ENCODE data around the gene GBP3. TPM values are rescaled to one million over a fixed set of nuclear protein-coding genes. Genes with fewer than 3 reads are reported as not detected.
"Not testable (repeated sequence)": the region's sequence is repeated elsewhere in the genome, so short reads cannot be mapped to it uniquely, and the experiment has no call there.

The GBP3 gene
- total RNA-seq, 1 experiment from 2014 or later, result 6.3 TPM

DNA sequence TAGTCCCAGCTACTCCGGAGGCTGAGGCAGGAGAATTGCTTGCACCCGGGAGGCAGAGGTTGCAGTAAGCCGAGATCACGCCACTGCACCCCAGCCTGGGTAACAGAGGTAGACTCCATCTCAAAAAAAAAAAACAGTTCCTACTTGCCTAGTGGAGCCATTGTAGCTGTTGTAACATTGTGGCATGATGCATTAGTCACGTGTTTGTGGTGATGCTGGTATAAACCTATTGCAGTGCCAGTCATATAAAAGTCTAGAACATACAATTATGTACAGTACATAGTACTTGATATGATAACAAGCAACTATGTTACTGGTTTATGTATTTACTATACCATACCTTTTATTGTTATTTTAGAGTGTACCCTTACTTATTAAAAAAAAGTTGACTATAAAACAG, 46.4 kb downstream of the GBP3 start:
- H3K4me1 ChIP-seq (ENCODE audit: insufficient read depth, low read length, poor library complexity, severe bottlenecking), result no peaks in the 10 kb centered on the region
- no peak overlapping the region for H3K27ac ChIP-seq (ENCODE audit: low read depth, low read length, poor library complexity, severe bottlenecking)
- POLR2A ChIA-PET (ENCODE audit: low non-redundant PET), result no interaction called here
- no TSS peak for BruUV-seq (replicated peaks)
- H3K9me3 ChIP-seq (ENCODE audit: low read depth, low read length, poor library complexity, severe bottlenecking), result no peaks in the 10 kb centered on the region
- TF ChIP-seq CTCF (conservative IDR thresholded peaks at IDR 0.05; ENCODE audit: low read depth, low read length), result no peak
- no peak for TF ChIP-seq EZH2 (IDR thresholded peaks at IDR 0.05; ENCODE audit: borderline replicate concordance, low read depth, low read length, poor library complexity, severe bottlenecking)
- no peaks in the 10 kb centered on the region for H3K36me3 ChIP-seq (ENCODE audit: insufficient read depth, low read length, poor library complexity, severe bottlenecking)
- CTCF ChIA-PET, result no interaction called here
- no peaks in the 10 kb centered on the region for H3K27me3 ChIP-seq (replicated peaks; ENCODE audit: insufficient read depth, low read depth, low read length, poor library complexity)
- intact Hi-C loops (cut with micrococcal nuclease; ENCODE audit: unreplicated experiment), result no loop called here
- no peak for DNase-seq (ENCODE audit: low spot score)
- H3K4me3 ChIP-seq (ENCODE audit: low read depth, low read length, poor library complexity, severe bottlenecking), result no peak overlapping the region

- H3K27me3 ChIP-seq (replicated peaks; ENCODE audit: insufficient read depth, low read depth, low read length, poor library complexity); POLR2A ChIA-PET (ENCODE audit: low non-redundant PET); H3K4me3 ChIP-seq (ENCODE audit: low read depth, low read length, poor library complexity, severe bottlenecking); H3K4me1 ChIP-seq (ENCODE audit: insufficient read depth, low read length, poor library complexity, severe bottlenecking); H3K9me3 ChIP-seq (ENCODE audit: low read depth, low read length, poor library complexity, severe bottlenecking); BruUV-seq (replicated peaks); H3K27ac ChIP-seq (ENCODE audit: low read depth, low read length, poor library complexity, severe bottlenecking); CTCF ChIA-PET; H3K36me3 ChIP-seq (ENCODE audit: insufficient read depth, low read length, poor library complexity, severe bottlenecking); intact Hi-C loops (cut with micrococcal nuclease; ENCODE audit: unreplicated experiment); DNase-seq (ENCODE audit: low spot score): not testable (repeated sequence)
Measured at GRCh38 chr1:88974616-88975172, 48.0 kb downstream of the GBP3 start.

DNA sequence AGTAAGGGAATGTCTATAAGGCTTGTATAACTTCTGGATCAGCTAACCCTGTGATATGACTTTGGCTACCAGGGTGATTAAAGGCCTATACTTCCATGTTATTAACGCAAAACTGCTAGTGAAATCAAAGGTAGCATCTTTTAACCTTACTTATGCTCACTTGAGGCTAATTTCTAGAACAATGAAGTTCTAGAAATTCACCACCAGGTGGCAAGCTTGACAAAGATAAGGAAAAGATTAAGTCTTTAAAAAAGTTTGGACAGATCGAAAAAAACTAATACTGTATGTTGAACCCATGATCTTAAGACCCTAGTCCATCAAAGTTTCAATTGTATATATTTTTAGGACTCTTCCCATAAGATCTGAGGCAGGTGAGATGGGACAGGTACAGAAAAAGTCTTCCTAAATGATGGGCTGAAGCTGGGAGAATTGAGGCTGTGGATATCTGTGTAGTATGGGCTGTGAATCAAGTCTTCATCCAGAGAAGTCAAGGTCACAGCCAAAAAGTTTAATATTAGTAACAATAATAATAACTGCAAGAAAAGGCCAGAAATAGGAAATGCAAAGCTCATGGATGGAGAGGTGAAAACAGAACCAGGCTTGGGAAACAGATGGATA, 49.0 kb downstream of the GBP3 start:
- Histone ChIP-seq H3K27me3 (replicated peaks; ENCODE audit: insufficient read depth, low read depth, low read length, poor library complexity) (no peaks in the 10 kb centered on the region), H3K4me1 (ENCODE audit: insufficient read depth, low read length, poor library complexity, severe bottlenecking) (no peaks in the 10 kb centered on the region), H3K9me3 (ENCODE audit: low read depth, low read length, poor library complexity, severe bottlenecking) (no peaks in the 10 kb centered on the region), H3K4me3 (ENCODE audit: low read depth, low read length, poor library complexity, severe bottlenecking) (no peak overlapping the region), H3K36me3 (ENCODE audit: insufficient read depth, low read length, poor library complexity, severe bottlenecking) (peaks cover 6% of the 10 kb centered on the region), H3K27ac (ENCODE audit: low read depth, low read length, poor library complexity, severe bottlenecking) (no peak overlapping the region)
- ChIA-PET POLR2A (ENCODE audit: low non-redundant PET) (no interaction called here), CTCF (no interaction called here)
- intact Hi-C loops (cut with micrococcal nuclease; ENCODE audit: unreplicated experiment), result no loop called here
- no peak for TF ChIP-seq EZH2 (IDR thresholded peaks at IDR 0.05; ENCODE audit: borderline replicate concordance, low read depth, low read length, poor library complexity, severe bottlenecking)
- TF ChIP-seq CTCF (conservative IDR thresholded peaks at IDR 0.05; ENCODE audit: low read depth, low read length), result peak; percentile 64
- BruUV-seq (replicated peaks), result no TSS peak
- DNase-seq (ENCODE audit: low spot score), result peak; percentile 57
